NCI-H1436 treated with DMSO at 0.1 percent for 48 hours (cell line): ENCODE results near the gene CBFB.
"Not testable (repeated sequence)": the region's sequence is repeated elsewhere in the genome, so short reads cannot be mapped to it uniquely, and the experiment has no call there.

Experiments
- DNase-seq: peaks from one replicate; lab custom pipeline; 2025; lab: John Stamatoyannopoulos, UW

Gene CBFB

DNA sequence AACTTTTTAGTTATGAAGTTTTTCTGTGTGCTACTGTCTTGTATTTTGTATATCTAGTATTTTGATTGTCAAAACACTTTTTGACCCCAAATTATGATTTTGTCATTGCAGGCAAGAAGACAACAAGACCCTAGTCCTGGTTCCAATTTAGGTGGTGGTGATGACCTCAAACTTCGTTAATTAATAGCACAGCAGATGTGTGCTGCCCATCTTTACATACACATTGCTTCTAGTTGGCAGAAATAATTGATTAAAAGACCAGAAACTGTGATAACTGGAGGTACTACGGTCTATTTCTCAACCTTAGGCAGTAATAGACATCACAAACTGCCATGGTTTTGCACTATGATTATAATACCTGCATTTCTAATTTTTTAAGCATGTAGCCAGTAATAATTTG is 69.7 kb downstream of the CBFB start:
- DNase-seq, result no peak

- DNase-seq, result no peak
Measured at GRCh38 chr16:67100569-67101310, 71.8 kb downstream of the CBFB start.

GRCh38 chr16:67101311-67102082 is 72.5 kb downstream of the CBFB start:
- DNase-seq, result no peak

GRCh38 chr16:67104061-67104460 is 75.1 kb downstream of the CBFB start:
- no peak for DNase-seq

DNA sequence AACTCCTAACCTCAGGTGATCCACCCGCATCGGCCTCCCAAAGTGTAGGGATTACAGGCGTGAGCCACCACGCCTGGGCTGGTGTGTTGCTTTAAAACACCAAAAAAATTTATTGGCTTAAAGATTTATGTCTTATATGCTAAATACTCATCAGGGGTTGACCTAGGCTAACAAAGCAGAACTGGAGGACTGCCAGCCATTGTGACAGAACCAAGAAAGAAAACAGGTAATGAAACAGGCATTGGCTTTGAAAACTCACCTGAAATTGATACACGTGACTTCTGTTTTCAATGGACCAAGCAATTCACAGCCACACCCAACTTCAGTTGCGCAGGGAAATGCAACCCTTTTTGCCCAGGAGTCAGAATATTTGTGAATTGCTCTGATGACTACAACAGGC is 75.9 kb downstream of the CBFB start:
- DNase-seq, result no peak

GRCh38 chr16:67105246-67105645 is 76.3 kb downstream of the CBFB start:
- DNase-seq, result no peak

DNA sequence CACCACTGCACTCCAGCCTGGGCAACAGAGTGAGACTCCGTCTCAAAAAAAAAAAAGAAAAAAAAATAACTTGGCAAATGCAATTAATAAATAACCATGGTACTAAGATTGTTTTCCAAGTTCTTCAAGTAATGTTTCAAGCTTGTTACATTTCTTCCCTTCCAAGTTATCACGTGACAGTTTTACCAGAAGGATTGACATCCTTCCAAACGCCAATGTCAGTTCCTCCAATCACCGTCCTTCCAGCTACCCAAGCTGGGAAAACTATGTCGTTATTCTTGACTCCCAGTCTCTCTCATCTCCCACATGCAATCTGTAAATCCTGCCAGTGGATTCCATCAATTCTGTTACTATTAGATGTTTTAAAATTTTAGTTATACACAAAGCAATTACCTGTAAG is 76.9 kb downstream of the CBFB start:
- DNase-seq, result no peak

DNA sequence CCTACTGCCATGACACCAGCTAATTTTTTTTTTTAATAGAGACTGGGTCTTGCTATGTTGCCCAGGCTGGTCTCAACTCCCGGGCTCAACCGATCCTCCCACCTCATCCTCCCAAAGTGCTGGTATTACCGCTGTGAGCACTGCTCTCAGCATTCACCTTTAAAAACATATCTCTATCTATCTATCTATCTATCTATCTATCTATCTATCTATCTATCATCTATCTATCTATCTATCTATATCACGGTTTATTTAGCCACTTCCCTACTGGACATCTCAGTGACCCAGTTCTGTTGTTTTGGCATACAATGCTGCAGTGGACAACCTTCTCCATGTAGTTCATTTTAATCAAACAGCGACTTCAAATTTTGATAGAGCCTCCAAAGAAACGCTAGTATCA is 79.5 kb downstream of the CBFB start:
- DNase-seq, result no peak

- DNase-seq, result no peak
Measured at GRCh38 chr16:67108931-67109406, 80.0 kb downstream of the CBFB start.

DNA sequence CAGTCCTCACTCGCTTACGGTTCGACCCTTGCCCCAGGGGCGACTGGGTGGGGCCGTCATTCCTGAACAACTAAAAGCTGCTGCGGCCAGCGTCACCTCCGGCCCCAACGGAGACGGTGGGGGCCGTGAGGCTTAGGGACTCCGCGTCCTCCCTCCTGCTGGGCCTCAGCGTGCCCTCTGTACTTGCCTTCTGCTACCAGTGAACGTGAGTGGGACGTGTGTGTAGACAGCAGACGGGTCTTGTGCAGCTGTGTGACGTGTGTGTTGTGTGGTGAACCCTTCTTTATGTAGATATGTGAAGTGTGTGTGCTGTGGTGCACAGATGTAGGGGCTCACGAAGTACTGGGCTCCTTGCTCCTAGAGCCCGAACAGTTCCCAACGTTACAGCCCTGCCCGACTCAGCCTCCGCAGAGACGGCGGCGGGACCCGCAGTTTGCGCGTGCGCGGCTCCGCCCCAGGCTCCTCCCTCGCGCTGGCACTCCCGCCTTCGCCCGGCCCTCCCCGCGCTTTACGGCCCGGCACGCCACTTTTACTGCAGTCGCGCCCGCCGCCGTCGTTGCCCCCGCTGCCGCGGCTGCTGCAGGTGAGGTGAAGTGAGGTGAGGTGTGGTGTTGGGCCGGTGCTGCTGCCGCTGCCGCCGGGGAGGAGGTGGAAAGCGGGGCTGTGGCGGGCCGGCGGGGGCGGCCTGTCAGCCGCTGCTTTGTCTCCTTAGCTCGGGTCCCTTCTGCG is 80.6 kb downstream of the CBFB start, which contains the start of gene PHAF1:
TSS of gene PHAF1 (plus strand) at position 535 of the 729 bp plus-strand sequence. CDS start 235 bp downstream, outside the sequence.
- DNase-seq, result peak; percentile 36

DNA sequence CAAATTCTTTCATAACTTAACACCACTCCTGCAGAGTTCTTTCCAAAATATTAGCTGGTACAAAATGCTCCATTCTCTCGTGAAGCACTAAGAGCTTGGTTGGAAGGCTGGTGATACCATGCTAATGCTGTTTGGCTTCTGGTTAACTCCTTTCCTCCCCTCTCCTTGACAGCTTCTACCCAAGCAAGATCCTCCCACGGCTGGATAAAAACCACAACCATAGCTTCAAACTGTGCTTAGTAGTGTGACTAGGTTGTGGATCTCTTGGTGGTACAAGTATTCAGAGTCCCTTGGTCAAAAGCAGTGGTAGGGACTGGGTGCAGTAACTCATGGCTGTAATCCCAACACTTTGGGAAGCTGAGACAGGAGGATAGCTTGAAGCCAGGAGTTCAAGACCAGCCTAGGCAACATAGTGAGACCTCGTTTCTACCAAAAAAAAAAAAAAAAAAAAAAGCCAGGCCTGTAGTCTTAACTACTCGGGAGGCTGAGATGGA is 83.0 kb downstream of the CBFB start:
- no peak for DNase-seq

DNA sequence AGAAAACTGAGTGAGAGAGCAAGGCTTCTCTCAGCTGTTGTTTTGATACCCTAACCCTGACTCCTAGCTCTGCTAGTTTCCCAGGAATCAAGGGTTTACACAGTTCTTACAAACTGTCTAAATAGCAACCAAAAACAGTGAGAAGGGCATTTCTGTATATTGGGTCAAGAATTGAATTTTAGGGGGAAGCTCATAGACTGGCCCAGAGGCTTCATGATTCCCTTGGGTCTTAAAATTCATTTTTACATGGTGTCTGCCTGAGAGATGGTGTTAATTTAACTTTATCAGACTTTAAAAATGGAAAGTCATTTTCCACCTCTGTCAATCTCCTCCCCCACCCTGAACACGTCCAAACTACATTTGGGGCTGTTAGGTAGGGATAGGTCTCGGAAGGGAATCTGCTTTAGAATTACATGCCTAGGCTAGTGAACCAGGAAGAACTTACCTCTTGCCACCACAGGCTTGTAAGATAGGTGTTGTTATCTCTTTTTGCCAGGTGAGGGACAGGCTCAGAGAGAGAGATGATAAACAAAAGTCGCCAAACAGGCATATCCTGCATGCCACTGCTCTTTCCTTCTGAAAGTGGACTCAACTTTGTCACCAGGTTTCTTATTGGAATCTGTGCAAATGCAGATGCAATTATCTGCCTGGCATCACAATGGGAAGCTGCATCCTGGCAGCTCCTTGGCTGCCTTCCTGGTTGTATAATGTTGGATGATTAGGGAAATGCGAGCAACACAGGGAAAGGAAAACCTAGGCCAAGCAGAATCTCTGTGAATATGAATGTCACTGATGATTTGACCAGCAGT is 83.8 kb downstream of the CBFB start:
- no peak for DNase-seq

- DNase-seq, result no peak
Measured at GRCh38 chr16:67114793-67115192, 85.8 kb downstream of the CBFB start.

DNA sequence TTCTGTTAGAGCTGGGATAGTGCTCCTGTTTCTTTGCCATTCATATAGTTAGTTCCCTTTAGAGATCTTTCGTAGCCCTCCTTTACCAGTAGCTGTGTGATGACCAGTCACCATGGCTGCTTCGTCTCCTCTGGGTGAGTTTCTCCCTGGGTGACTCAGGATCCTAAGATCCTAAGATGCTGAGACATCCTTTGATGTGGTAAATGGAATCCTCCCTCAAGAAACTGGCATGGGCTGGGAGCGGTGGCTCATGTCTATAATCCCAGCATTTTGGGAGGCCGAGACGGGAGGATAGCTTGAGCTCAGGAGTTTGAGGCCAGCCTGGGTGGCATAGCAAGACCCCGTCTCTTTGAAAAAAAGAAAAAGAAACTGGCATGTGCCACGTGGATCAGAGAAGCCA is 86.7 kb downstream of the CBFB start:
- no peak for DNase-seq

GRCh38 chr16:67116388-67117311 is 87.7 kb downstream of the CBFB start:
- DNase-seq, result no peak

GRCh38 chr16:67117716-67118115 is 88.8 kb downstream of the CBFB start:
- no peak for DNase-seq

DNA sequence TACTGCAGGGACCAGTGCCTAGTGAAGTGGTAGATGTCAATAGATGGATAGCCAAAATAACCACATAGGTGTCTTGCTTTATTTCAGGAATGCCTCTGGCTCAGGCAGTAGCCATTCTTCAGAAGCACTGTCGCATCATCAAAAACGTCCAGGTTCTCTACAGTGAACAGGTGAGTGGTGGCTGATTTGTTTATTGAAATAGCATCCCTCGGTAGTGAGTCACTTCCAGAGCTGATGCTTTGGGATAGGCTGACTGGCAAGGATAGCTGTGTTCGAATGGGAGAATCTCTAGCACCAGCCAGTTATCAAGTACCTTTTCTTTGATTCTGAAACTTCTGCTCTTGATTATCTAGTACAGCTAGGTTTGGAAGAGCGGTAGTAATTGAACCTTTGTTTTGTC is 91.1 kb downstream of the CBFB start:
- DNase-seq, result no peak

DNA sequence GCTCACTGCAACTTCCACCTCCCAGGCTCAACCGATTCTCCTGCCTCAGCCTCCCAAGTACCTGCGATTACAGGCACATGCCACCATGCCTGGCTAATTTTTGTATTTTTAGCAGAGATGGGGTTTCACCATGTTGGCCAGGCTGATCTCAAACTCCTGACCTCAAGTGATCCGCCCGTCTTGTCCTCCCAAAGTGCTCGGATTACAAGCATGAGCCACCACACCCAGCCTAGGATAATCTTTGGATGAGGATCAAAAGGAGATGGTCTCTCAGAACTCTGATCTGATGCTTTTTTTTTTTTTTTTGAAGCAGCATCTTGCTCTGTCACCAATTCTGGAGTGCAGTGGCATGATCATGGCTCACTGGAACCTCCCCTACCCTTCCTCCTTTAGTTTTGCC is 93.8 kb downstream of the CBFB start:
- not testable (repeated sequence) for DNase-seq

DNA sequence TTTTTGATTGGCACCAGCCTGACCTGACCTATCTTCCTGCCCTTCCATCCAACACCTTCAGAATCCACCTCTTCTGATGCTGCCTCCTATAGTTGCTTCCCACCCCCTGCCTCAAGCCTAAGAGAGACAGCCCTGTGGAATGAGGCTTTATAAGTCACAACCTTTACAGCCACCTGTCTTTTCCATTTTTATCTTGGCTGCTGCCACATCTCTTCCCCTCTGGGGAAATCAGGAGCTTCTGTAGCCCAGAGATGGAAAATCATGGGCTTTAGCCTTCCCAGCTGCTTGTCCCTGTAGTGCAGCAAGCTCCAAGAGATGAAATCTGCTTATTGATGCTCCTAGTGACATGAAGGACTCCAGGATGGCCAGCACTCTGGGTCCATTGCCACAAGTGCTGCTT is 99.5 kb downstream of the CBFB start:
- no peak for DNase-seq

DNA sequence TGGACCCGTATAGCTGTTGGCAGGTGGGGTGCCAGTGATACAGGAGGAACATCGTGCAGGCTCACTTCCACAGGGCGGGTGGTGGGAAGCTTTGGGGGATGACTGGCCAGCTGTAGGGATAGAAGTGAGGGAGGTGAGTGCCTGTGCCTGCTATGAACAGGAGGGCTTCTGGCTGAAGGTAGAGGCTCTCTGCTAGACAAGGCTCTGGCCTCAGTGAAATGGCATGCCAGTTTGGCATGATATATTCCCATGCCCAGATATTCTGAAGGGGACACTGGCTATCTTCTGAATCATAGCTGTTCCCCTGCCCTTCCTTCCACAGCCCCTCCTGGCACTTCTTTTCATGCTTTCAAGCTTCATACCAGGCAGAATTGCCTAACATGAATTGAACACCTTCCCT is 99.9 kb downstream of the CBFB start:
- DNase-seq, result no peak

DNA sequence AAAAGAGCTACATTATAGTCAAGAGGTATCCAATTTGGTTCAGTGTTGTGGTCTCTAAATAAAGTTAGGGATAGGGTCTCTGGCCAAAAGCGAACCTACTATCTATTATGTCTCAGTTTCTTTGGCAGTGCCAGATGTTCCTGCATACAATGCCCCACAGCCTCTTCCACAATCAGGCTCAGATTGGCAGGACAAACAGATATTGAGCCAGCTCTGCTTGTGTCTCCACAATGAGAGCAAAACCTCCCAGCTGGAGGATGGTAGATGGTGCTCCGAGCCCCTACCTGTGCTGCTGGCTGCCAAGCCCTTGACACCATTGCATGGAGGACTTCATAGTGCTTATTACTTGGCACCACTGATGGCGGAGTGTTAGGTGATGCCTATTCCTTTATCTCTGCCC is 100.5 kb downstream of the CBFB start:
- no peak for DNase-seq
